ENCODE measurements around the gene UMODL1.

- TF ChIP-seq POLR2AphosphoS5 (IDR thresholded peaks at IDR 0.05; ENCODE audit: low read depth, low read length) (no peak), POLR2A (IDR thresholded peaks at IDR 0.05; ENCODE audit: low read depth, low read length) (no peak), TAF1 (IDR thresholded peaks at IDR 0.05; ENCODE audit: low read depth, low read length) (no peak)
These were observed 26.2 kb downstream of the UMODL1 start for GRCh38 chr21:42097274-42097673.
